ENCODE results near the gene CD69. TPM values are rescaled to one million over a fixed set of nuclear protein-coding genes. Genes with fewer than 3 reads are reported as not detected.

Gene CD69
- total RNA-seq = 1 to 10 TPM; 1.7 to 2.6 TPM

DNA sequence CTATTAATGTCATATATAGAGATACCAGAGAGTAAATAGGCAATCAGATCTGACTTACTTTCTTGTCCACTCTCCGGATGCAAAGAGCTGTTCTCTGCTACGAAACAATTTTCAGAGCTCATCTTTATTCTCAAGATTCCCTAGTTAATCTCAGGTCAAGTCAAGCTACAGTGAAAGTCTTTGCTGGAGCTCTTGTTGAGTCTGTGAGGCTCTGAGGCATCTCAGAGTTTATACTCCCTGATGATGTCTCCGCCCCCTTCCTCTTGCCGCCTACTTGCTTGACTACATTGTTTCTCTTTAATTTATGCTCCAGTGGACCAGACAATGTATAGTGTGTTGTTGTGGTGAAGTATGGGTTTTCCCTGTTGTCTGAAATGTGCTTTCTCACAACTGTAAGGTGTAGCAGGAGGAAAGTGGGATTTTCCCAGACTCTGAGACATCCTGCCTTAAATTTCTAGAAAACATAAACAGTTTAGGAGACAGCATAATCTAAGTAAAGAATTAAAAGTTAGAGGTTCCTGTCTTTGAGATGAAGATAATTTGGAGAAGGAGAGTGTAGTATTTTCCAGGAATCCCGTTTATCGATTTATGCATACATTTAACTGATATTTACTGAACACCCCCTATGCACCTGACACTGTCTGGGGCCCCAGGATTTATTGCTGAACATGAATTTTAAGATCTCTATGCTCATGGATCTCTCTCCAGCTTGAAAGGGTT, at the start of gene CD69:
Gene CD69, minus strand, starts transcription at position 203 of the 720 bp plus-strand sequence. Its CDS starts 81 bp downstream, at position 122.
- Histone ChIP-seq H3K27me3 (no peaks in the 10 kb centered on the region), H3K36me3 (no peaks in the 10 kb centered on the region), H3K4me1 (no peaks in the 10 kb centered on the region), H3K9me3 (no peaks in the 10 kb centered on the region), H3K27ac (no peak within 1 kb of the TSS), H3K4me3 (no peak within 1 kb of the TSS)
- no peak for DNase-seq (ENCODE audit: low spot score)
- TF ChIP-seq, protein P1, sequence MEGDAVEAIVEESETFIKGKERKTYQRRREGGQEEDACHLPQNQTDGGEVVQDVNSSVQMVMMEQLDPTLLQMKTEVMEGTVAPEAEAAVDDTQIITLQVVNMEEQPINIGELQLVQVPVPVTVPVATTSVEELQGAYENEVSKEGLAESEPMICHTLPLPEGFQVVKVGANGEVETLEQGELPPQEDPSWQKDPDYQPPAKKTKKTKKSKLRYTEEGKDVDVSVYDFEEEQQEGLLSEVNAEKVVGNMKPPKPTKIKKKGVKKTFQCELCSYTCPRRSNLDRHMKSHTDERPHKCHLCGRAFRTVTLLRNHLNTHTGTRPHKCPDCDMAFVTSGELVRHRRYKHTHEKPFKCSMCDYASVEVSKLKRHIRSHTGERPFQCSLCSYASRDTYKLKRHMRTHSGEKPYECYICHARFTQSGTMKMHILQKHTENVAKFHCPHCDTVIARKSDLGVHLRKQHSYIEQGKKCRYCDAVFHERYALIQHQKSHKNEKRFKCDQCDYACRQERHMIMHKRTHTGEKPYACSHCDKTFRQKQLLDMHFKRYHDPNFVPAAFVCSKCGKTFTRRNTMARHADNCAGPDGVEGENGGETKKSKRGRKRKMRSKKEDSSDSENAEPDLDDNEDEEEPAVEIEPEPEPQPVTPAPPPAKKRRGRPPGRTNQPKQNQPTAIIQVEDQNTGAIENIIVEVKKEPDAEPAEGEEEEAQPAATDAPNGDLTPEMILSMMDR (IDR thresholded peaks at IDR 0.05) = no peak

DNA sequence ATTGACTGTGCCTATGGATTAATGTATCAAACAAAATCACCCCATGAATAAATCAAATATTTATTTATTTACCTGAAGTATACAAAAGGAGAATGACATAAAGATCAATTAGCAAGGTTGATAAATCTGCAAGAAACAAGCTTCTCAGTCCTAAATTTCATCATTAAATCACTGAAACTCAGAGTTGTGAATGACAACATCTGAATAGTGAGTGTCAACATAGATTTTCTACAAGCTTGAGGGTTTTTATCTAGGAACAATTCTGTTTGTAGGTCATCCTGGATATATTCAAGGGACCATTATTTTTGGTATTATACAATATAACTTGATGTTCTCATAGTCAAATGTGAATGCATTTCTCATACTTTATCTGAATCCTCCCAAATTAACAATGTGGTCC, 49.2 kb upstream of the CD69 start:
- TF ChIP-seq, protein P1 (IDR thresholded peaks at IDR 0.05) = no peak
- no peak for DNase-seq (ENCODE audit: low spot score)
- Histone ChIP-seq H3K27ac (no peak overlapping the region), H3K4me1 (no peaks in the 10 kb centered on the region), H3K4me3 (no peak overlapping the region), H3K9me3 (no peaks in the 10 kb centered on the region), H3K36me3 (no peaks in the 10 kb centered on the region), H3K27me3 (no peaks in the 10 kb centered on the region)

DNA sequence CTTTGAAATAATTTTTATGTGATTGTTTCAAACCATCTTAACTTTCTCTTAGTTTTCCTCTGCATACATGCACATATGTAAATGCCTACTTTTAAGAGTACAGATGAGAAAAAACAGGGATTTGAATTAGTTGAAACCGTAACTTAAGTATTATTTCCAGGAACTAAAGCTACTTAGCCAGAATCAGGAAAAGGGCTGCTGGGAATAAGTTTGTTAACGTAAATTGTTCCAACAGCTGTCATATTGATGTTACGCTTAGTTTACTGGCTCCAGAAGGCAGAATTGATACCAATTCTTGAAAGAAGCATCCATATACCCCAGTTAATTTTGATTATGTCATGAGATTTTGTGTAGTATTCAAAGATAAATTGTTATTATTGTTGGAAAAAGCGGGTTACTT, 48.6 kb upstream of the CD69 start:
- Histone ChIP-seq H3K27me3 (no peaks in the 10 kb centered on the region), H3K9me3 (no peaks in the 10 kb centered on the region), H3K36me3 (no peaks in the 10 kb centered on the region), H3K4me3 (no peak overlapping the region), H3K27ac (no peak overlapping the region), H3K4me1 (no peaks in the 10 kb centered on the region)
- no peak for DNase-seq (ENCODE audit: low spot score)
- TF ChIP-seq, protein P1 (IDR thresholded peaks at IDR 0.05) = no peak

DNA sequence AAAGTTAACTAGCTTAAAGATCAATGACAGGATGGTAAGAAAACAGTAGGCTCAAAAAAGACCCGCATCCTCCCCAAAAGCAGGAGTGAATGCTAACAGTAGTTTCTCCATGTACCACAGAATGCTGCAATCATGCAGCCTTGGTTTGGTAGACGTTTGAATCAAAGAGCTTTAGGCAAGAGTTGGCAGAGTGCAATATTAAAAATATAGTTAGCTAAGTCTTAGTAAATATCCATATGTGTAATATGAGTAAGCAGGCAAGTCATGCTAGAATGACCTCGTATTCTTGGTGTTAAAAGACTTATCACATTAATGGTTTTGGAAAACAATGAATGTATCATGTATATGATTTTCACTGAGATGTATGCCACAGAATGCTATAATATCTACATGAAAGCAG, 47.8 kb upstream of the CD69 start:
- Histone ChIP-seq H3K4me1 (no peaks in the 10 kb centered on the region), H3K36me3 (no peaks in the 10 kb centered on the region), H3K4me3 (no peak overlapping the region), H3K27me3 (no peaks in the 10 kb centered on the region), H3K9me3 (no peaks in the 10 kb centered on the region), H3K27ac (no peak overlapping the region)
- no peak for DNase-seq (ENCODE audit: low spot score)
- TF ChIP-seq, protein P1 (IDR thresholded peaks at IDR 0.05) = no peak

DNA sequence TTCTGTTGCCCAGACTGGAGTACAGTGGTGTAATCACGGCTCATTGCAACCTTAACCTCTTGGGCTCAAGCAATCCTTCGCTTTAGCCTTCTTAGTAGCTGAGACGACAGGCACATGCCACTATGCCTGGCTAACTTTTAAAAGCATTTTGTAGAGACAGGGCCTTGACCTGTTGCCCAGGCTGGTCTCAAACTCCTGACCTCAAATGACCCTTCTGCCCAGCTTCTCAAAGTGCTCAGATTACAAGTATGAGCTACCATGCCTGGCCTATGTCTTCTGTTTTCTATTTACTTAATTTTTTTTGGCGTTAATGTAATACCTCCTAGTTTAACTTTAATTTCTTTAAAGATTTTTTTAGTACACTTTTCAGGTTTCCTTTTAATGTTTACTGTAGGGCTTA, 46.0 kb upstream of the CD69 start:
- no peak for DNase-seq (ENCODE audit: low spot score)
- TF ChIP-seq, protein P1 (IDR thresholded peaks at IDR 0.05) = no peak
- H3K4me3 ChIP-seq = no peak overlapping the region
- H3K27ac ChIP-seq = no peak overlapping the region
- H3K27me3 ChIP-seq = no peaks in the 10 kb centered on the region
- H3K9me3 ChIP-seq = no peaks in the 10 kb centered on the region
- no peaks in the 10 kb centered on the region for H3K4me1 ChIP-seq
- no peaks in the 10 kb centered on the region for H3K36me3 ChIP-seq

DNA sequence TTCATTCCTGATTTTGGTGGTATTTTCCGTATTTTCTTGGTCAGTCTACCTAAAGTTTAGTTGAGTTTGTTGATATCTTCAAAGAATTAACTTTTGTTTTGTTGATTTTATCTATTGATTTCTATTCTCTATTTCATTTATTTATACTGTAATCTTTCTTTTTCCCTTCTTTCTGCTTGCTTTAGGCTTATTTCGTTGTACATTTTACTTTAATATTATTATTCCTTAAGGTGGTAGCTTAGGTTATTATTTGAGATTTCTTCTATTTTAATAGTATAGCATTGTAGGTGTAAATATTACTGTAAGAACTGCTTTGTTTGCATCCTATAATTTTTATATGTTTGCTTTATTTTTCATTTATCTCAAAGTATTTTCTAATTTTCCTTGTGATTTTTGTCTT, 45.2 kb upstream of the CD69 start:
- DNase-seq (ENCODE audit: low spot score) = no peak
- Histone ChIP-seq H3K9me3 (no peaks in the 10 kb centered on the region), H3K27ac (no peak overlapping the region), H3K4me3 (no peak overlapping the region), H3K4me1 (no peaks in the 10 kb centered on the region), H3K36me3 (no peaks in the 10 kb centered on the region), H3K27me3 (no peaks in the 10 kb centered on the region)
- TF ChIP-seq, protein P1 (IDR thresholded peaks at IDR 0.05) = no peak

Data from right atrium auricular region (tissue), 2 donors.